IMR-90 (cell line): Measurements from ENCODE around the gene TAF3. TPM values are rescaled to one million over a fixed set of nuclear protein-coding genes. Genes with fewer than 3 reads are reported as not detected.

Experiments used
- ATAC-seq: fragments of 200-7000 bp; cut with Tn5 transposase; 2 replicates; pipeline ENCODE4 v1.9.1; 2020; ENCODE audit warnings: low read depth, mild to moderate bottlenecking, moderate library complexity
- BruUV-seq: library from RNA; stranded (reverse); fragments of 400-500 nt; replicated peaks from 2 replicates; lab custom pipeline; 2021; lab: Mats Ljungman, UMichigan
- CTCF ChIA-PET: fragments of 300-600 bp; formaldehyde crosslinking; extraction: SDS; loops from one replicate; lab custom pipeline; 2021; ENCODE audit warnings: antibody characterized with exemption; lab: Yijun Ruan, JAX
- POLR2A ChIA-PET: fragments of 300-600 bp; sonication (Branson Sonifier 250); formaldehyde crosslinking; loops from one replicate; lab custom pipeline; 2022; ENCODE audit warnings: antibody characterized with exemption; ENCODE audit not compliant: unreplicated experiment; lab: Charles Lee
- DNase-seq: peaks from one replicate; pipeline ENCODE4 v3.0.0; 2013
- H2AFZ ChIP-seq: replicated peaks from 2 replicates; pipeline ENCODE3; 2013; ENCODE audit warnings: low read length, mild to moderate bottlenecking; ENCODE audit not compliant: poor library complexity
- H2AK5ac ChIP-seq: 2 replicates; pipeline ENCODE4 v1.6.1; 2013; ENCODE audit warnings: low read depth, low read length, inconsistent platforms
- H2AK9ac ChIP-seq: replicated peaks from 2 replicates; pipeline ENCODE3; 2013; ENCODE audit warnings: mild to moderate bottlenecking, low read depth, low read length, moderate library complexity; ENCODE audit not compliant: poor library complexity
- H2BK120ac ChIP-seq: 2 replicates; pipeline ENCODE4 v1.6.1; 2013; ENCODE audit warnings: low read depth, low read length, inconsistent platforms
- H2BK15ac ChIP-seq: 3 replicates; pipeline ENCODE4 v1.6.1; 2013; ENCODE audit warnings: low read depth, low read length, inconsistent platforms
- H2BK20ac ChIP-seq: 2 replicates; pipeline ENCODE4 v1.6.1; 2013; ENCODE audit warnings: low read depth, mild to moderate bottlenecking, inconsistent platforms, low read length, moderate library complexity
- H2BK5ac ChIP-seq: 2 replicates; pipeline ENCODE4 v1.6.1; 2013; ENCODE audit warnings: mild to moderate bottlenecking, low read depth, low read length, inconsistent platforms; ENCODE audit not compliant: poor library complexity, severe bottlenecking
- H3K14ac ChIP-seq: replicated peaks from 2 replicates; pipeline ENCODE4 v1.6.1; 2013; ENCODE audit warnings: low read depth, low read length, inconsistent platforms
- H3K18ac ChIP-seq: 2 replicates; pipeline ENCODE4 v1.6.1; 2013; ENCODE audit warnings: low read depth, low read length, control low read depth
- H3K23ac ChIP-seq: 2 replicates; pipeline ENCODE4 v1.6.1; 2013; ENCODE audit warnings: low read depth, low read length, inconsistent platforms
- H3K27ac ChIP-seq: 2 replicates; pipeline ENCODE4 v1.5.1; 2013; ENCODE audit warnings: mild to moderate bottlenecking, control low read depth, low read length; ENCODE audit not compliant: insufficient read depth
- H3K27me3 ChIP-seq: 2 replicates; pipeline ENCODE4 v1.6.1; 2013; ENCODE audit warnings: low read length; ENCODE audit not compliant: control insufficient read depth, insufficient read depth
- H3K36me3 ChIP-seq: 2 replicates; pipeline ENCODE4 v1.6.1; 2013; ENCODE audit warnings: low read length, mixed read lengths; ENCODE audit not compliant: control insufficient read depth, insufficient read depth
- H3K4ac ChIP-seq: 2 replicates; pipeline ENCODE4 v1.6.1; 2013; ENCODE audit warnings: low read depth, low read length, inconsistent platforms
- H3K4me1 ChIP-seq: 2 replicates; pipeline ENCODE4 v1.6.1; 2013; ENCODE audit warnings: low read length, mixed read lengths; ENCODE audit not compliant: control insufficient read depth, insufficient read depth
- H3K4me2 ChIP-seq: 2 replicates; pipeline ENCODE4 v1.6.1; 2013; ENCODE audit warnings: low read depth, mild to moderate bottlenecking, control low read depth, low read length, moderate library complexity
- H3K4me3 ChIP-seq: 2 replicates; pipeline ENCODE4 v1.5.1; 2013; ENCODE audit warnings: low read depth, mild to moderate bottlenecking, control low read depth, low read length, moderate library complexity; ENCODE audit not compliant: insufficient read depth
- H3K56ac ChIP-seq: 2 replicates; pipeline ENCODE4 v1.6.1; 2013; ENCODE audit warnings: low read length, inconsistent platforms; ENCODE audit not compliant: insufficient read depth; ENCODE audit errors: extremely low read depth
- H3K79me1 ChIP-seq, 2 experiments: 2 replicates each; pipeline ENCODE4 v1.6.1; 2013; ENCODE audit warnings: low read length in 2 of 2, inconsistent platforms in 1 of 2, low read depth in 1 of 2
- H3K9ac ChIP-seq: 2 replicates; pipeline ENCODE4 v1.6.1; 2013; ENCODE audit warnings: low read depth, low read length, control low read depth
- H3K9me1 ChIP-seq: 2 replicates; pipeline ENCODE4 v1.6.1; 2013; ENCODE audit warnings: low read length, inconsistent platforms; ENCODE audit not compliant: insufficient read depth
- H3K9me3 ChIP-seq: 2 replicates; pipeline ENCODE4 v1.6.1; 2013; ENCODE audit warnings: low read length; ENCODE audit not compliant: control insufficient read depth, insufficient read depth
- H4K20me1 ChIP-seq: 2 replicates; pipeline ENCODE4 v1.6.1; 2013; ENCODE audit warnings: low read length, inconsistent platforms; ENCODE audit not compliant: insufficient read depth
- H4K5ac ChIP-seq: 2 replicates; pipeline ENCODE4 v1.6.1; 2013; ENCODE audit warnings: mild to moderate bottlenecking, low read depth, low read length, control low read depth
- H4K8ac ChIP-seq, 2 experiments: 2 replicates each; pipeline ENCODE4 v1.6.1; 2013; ENCODE audit warnings: low read depth in 2 of 2, low read length in 2 of 2, control low read depth in 1 of 2, inconsistent platforms in 1 of 2
- H4K91ac ChIP-seq: 2 replicates; pipeline ENCODE4 v1.6.1; 2013; ENCODE audit warnings: low read depth, low read length, inconsistent platforms; ENCODE audit not compliant: insufficient read depth
- BHLHE40 ChIP-seq: fragments of 150-350 bp; IDR thresholded peaks from 2 replicates; pipeline ENCODE4 v1.6.1; 2016; ENCODE audit warnings: mild to moderate bottlenecking, low read depth, low read length
- CEBPB ChIP-seq: IDR thresholded peaks from 2 replicates; pipeline ENCODE4 v1.6.1; 2012; ENCODE audit warnings: low read depth, low read length, improper control_type of control experiment
- CHD1 ChIP-seq: IDR thresholded peaks from 2 replicates; pipeline ENCODE4 v1.6.1; 2012; ENCODE audit warnings: low read depth, low read length, improper control_type of control experiment
- CTCF ChIP-seq: conservative IDR thresholded peaks from 2 replicates; pipeline ENCODE4 v1.5.1; 2012; ENCODE audit warnings: mild to moderate bottlenecking, low read depth, low read length, improper control_type of control experiment
- FOS ChIP-seq: fragments of 150-350 bp; IDR thresholded peaks from 2 replicates; pipeline ENCODE4 v1.6.1; 2016; ENCODE audit warnings: low read depth, low read length
- MAFK ChIP-seq: IDR thresholded peaks from 2 replicates; pipeline ENCODE4 v1.6.1; 2012; ENCODE audit warnings: low read depth, low read length, improper control_type of control experiment
- MAZ ChIP-seq: IDR thresholded peaks from 2 replicates; pipeline ENCODE4 v1.6.1; 2012; ENCODE audit warnings: low read depth, mild to moderate bottlenecking, low read length, improper control_type of control experiment, moderate library complexity, borderline replicate concordance
- MXI1 ChIP-seq: IDR thresholded peaks from 2 replicates; pipeline ENCODE4 v1.6.1; 2012; ENCODE audit warnings: low read depth, mild to moderate bottlenecking, low read length, moderate library complexity, borderline replicate concordance
- NFE2L2 ChIP-seq: fragments of 150-350 bp; IDR thresholded peaks from 2 replicates; pipeline ENCODE4 v1.6.1; 2016; ENCODE audit warnings: low read depth, mild to moderate bottlenecking, low read length
- POLR2A ChIP-seq: IDR thresholded peaks from 2 replicates; pipeline ENCODE4 v1.6.1; 2012; ENCODE audit warnings: mild to moderate bottlenecking, low read depth, low read length
- RAD21 ChIP-seq: IDR thresholded peaks from 2 replicates; pipeline ENCODE4 v1.6.1; 2012; ENCODE audit warnings: low read length, improper control_type of control experiment
- RCOR1 ChIP-seq: IDR thresholded peaks from 2 replicates; pipeline ENCODE4 v1.6.1; 2012; ENCODE audit warnings: mild to moderate bottlenecking, low read length, improper control_type of control experiment; ENCODE audit not compliant: insufficient replicate concordance
- RFX5 ChIP-seq: IDR thresholded peaks from 2 replicates; pipeline ENCODE4 v1.8.0; 2012; ENCODE audit warnings: low read depth, mild to moderate bottlenecking, low read length, moderate library complexity
- SMC3 ChIP-seq: fragments of 150-350 bp; IDR thresholded peaks from 2 replicates; pipeline ENCODE4 v1.6.1; 2016; ENCODE audit warnings: low read depth, mild to moderate bottlenecking, antibody characterized with exemption, low read length, moderate library complexity
- WGBS, 2 experiments: methylation state at CpG; one replicate each; pipeline versions ENCODE4 v1.1.5 to v1.1.7; 2013; ENCODE audit warnings: missing lambda C conversion rate in 2 of 2; ENCODE audit not compliant: insufficient read length in 1 of 2; ENCODE audit errors: extremely low coverage in 2 of 2; 5-methylcytosine and 5-hydroxymethylcytosine counted together
- dilution Hi-C: fragments of 300-500 bp; cut with HindIII; formaldehyde crosslinking; loops from one replicate; pipeline ENCODE4 v1.14.3; 2018; ENCODE audit warnings: low sequenced_read_pairs; ENCODE audit not compliant: unreplicated experiment
- in situ Hi-C: fragments of 300-500 bp; cut with MboI; formaldehyde crosslinking; loops from 3 replicates; pipeline ENCODE4 v1.14.3; 2019; ENCODE audit warnings: low sequenced_read_pairs, inconsistent platforms, mixed read lengths
- intact Hi-C: fragments of 100-400 bp; cut with micrococcal nuclease; formaldehyde crosslinking; loops from 2 replicates; pipeline ENCODE4 v1.10.0; 2022
- polyA plus RNA-seq, 3 experiments: library from polyadenylated mRNA; depleted of rRNA; stranded (reverse); fragments of >200 nt; gene quantifications; 2 replicates each; pipeline ENCODE4 v1.2.3, GENCODE V29; 2012; ENCODE audit warnings: low replicate concordance in 1 of 3
- total RNA-seq: library from RNA; depleted of rRNA; stranded (reverse); fragments of >200 nt; gene quantifications from 2 replicates; pipeline ENCODE4 v1.2.3, GENCODE V29; 2012
- TF ChIP-seq, protein P1 (sequence below): fragments of 150-350 bp; IDR thresholded peaks from 2 replicates; pipeline ENCODE4 v1.6.1; 2017; ENCODE audit warnings: mild to moderate bottlenecking, antibody characterized with exemption, low read length, low read depth
- TF ChIP-seq, protein P2 (sequence below): fragments of 150-350 bp; IDR thresholded peaks from 2 replicates; pipeline ENCODE4 v1.6.1; 2016; ENCODE audit warnings: low read depth, mild to moderate bottlenecking, low read length, moderate library complexity, borderline replicate concordance

Gene TAF3
- total and polyA plus RNA-seq, 2 of the 4 experiments (the other 2 are of a cell fraction): 1.4 to 2.3 TPM

GRCh38 chr10:7971949-7972348 lies 153.6 kb downstream of the TAF3 start:
- H3K56ac ChIP-seq: no peak overlapping the region

More at GRCh38 chr10:7971949-7972348, 153.6 kb downstream of the TAF3 start:
- H3K27ac ChIP-seq: no peak overlapping the region
- no peaks in the 10 kb centered on the region; a peak in 1 of 4 replicates for H3K79me1 ChIP-seq
- H2AFZ ChIP-seq: no peak overlapping the region
- no peak overlapping the region for H2AK9ac ChIP-seq
- H3K9me1 ChIP-seq: peaks cover 3% of the 10 kb centered on the region; the same call in 1 of the 2 replicates
- H3K27me3 ChIP-seq: no peaks in the 10 kb centered on the region
- no peak overlapping the region for H3K14ac ChIP-seq
- in situ Hi-C loops: no loop called here
- TF ChIP-seq NFE2L2 (no peak), RFX5 (no peak), SMC3 (no peak), CTCF (no peak), MAFK (no peak), BHLHE40 (no peak), FOS (no peak), CHD1 (no peak), MXI1 (no peak), RAD21 (no peak), RCOR1 (no peak), POLR2A (no peak), MAZ (no peak), CEBPB (no peak)
- TF ChIP-seq, protein P1, sequence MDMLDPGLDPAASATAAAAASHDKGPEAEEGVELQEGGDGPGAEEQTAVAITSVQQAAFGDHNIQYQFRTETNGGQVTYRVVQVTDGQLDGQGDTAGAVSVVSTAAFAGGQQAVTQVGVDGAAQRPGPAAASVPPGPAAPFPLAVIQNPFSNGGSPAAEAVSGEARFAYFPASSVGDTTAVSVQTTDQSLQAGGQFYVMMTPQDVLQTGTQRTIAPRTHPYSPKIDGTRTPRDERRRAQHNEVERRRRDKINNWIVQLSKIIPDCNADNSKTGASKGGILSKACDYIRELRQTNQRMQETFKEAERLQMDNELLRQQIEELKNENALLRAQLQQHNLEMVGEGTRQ: no peak
- TF ChIP-seq, protein P2, sequence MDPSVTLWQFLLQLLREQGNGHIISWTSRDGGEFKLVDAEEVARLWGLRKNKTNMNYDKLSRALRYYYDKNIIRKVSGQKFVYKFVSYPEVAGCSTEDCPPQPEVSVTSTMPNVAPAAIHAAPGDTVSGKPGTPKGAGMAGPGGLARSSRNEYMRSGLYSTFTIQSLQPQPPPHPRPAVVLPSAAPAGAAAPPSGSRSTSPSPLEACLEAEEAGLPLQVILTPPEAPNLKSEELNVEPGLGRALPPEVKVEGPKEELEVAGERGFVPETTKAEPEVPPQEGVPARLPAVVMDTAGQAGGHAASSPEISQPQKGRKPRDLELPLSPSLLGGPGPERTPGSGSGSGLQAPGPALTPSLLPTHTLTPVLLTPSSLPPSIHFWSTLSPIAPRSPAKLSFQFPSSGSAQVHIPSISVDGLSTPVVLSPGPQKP: no peak
- H3K18ac ChIP-seq: no peak overlapping the region
- H4K91ac ChIP-seq: no peak overlapping the region
- no peak overlapping the region for H4K5ac ChIP-seq
- H2BK5ac ChIP-seq: no peak overlapping the region
- H3K4me2 ChIP-seq: no peak overlapping the region
- BruUV-seq: no TSS peak
- no peaks in the 10 kb centered on the region for H4K20me1 ChIP-seq
- DNase-seq: no peak
- ChIA-PET CTCF (interaction anchor here (0.7 kb wide), 2 partner anchors 11 to 101 kb away, joined by 3 to 4 read pairs; no protein-coding TSS in a partner anchor), POLR2A (no interaction called here)
- H3K4me1 ChIP-seq: no peaks in the 10 kb centered on the region
- dilution Hi-C loops: no loop called here
- no peak overlapping the region for H2BK15ac ChIP-seq
- H2AK5ac ChIP-seq: no peak overlapping the region
- no peak overlapping the region for H3K4ac ChIP-seq
- H3K9me3 ChIP-seq: no peaks in the 10 kb centered on the region
- H3K23ac ChIP-seq: no peak overlapping the region
- H3K9ac ChIP-seq: no peak overlapping the region
- ATAC-seq: no peak
- no peak overlapping the region for H2BK120ac ChIP-seq
- no CpG with 5 or more reads among the region's 3 CpGs for WGBS, 2 experiments
- H3K4me3 ChIP-seq: no peak overlapping the region
- H4K8ac ChIP-seq: no peak overlapping the region
- no peaks in the 10 kb centered on the region for H3K36me3 ChIP-seq
- intact Hi-C loops: no loop called here
- no peak overlapping the region for H2BK20ac ChIP-seq
